ENCODE results near the gene MGAT5B.

MGAT5B gene

GRCh38 chr17:76935331-76935730, 67.1 kb downstream of the MGAT5B start:
- TF ChIP-seq CTCF (IDR thresholded peaks at IDR 0.05) = no peak

- TF ChIP-seq CTCF (IDR thresholded peaks at IDR 0.05) = no peak
Observed at GRCh38 chr17:76937238-76937637, 69.0 kb downstream of the MGAT5B start.

- TF ChIP-seq CTCF (IDR thresholded peaks at IDR 0.05) = no peak
Observed at GRCh38 chr17:76938009-76938408, 69.8 kb downstream of the MGAT5B start.

- no peak for TF ChIP-seq CTCF (IDR thresholded peaks at IDR 0.05)
Observed at GRCh38 chr17:76940295-76940694, 72.1 kb downstream of the MGAT5B start.

GRCh38 chr17:76940738-76941350, 72.6 kb downstream of the MGAT5B start:
- TF ChIP-seq CTCF (IDR thresholded peaks at IDR 0.05) = no peak

- no peak for TF ChIP-seq CTCF (IDR thresholded peaks at IDR 0.05)
Observed at GRCh38 chr17:76943202-76943601, 75.0 kb downstream of the MGAT5B start.

GRCh38 chr17:76943781-76944213, 75.6 kb downstream of the MGAT5B start:
- no peak for TF ChIP-seq CTCF (IDR thresholded peaks at IDR 0.05)

GRCh38 chr17:76944477-76944876, 76.3 kb downstream of the MGAT5B start:
- TF ChIP-seq CTCF (IDR thresholded peaks at IDR 0.05) = no peak

All from LNCAP (cell line).